ENCODE data around the gene FPR3.

DNA sequence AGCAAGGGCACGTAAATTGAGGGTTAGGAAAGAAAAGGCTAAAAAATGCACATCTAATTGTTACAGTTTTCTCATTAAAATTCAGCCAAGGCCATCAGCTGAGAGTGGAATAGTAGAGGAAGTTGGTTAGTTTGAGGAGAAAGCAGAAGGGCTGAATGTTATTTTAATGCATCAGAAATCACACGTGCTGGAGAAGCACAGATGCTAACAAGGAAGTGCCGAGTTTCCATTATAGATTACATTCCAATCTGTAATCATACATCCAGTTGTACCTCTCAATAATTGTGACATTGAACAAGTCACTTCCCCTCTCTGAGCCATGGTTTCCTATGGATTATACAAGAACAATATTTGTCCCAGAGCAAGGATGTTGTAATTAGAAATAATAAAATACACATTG, 25.1 kb downstream of the FPR3 start:
- TF ChIP-seq, protein P1, sequence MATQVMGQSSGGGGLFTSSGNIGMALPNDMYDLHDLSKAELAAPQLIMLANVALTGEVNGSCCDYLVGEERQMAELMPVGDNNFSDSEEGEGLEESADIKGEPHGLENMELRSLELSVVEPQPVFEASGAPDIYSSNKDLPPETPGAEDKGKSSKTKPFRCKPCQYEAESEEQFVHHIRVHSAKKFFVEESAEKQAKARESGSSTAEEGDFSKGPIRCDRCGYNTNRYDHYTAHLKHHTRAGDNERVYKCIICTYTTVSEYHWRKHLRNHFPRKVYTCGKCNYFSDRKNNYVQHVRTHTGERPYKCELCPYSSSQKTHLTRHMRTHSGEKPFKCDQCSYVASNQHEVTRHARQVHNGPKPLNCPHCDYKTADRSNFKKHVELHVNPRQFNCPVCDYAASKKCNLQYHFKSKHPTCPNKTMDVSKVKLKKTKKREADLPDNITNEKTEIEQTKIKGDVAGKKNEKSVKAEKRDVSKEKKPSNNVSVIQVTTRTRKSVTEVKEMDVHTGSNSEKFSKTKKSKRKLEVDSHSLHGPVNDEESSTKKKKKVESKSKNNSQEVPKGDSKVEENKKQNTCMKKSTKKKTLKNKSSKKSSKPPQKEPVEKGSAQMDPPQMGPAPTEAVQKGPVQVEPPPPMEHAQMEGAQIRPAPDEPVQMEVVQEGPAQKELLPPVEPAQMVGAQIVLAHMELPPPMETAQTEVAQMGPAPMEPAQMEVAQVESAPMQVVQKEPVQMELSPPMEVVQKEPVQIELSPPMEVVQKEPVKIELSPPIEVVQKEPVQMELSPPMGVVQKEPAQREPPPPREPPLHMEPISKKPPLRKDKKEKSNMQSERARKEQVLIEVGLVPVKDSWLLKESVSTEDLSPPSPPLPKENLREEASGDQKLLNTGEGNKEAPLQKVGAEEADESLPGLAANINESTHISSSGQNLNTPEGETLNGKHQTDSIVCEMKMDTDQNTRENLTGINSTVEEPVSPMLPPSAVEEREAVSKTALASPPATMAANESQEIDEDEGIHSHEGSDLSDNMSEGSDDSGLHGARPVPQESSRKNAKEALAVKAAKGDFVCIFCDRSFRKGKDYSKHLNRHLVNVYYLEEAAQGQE (IDR thresholded peaks at IDR 0.05) = no peak
- TF ChIP-seq CTCF (IDR thresholded peaks at IDR 0.05) (no peak), EHMT2 (IDR thresholded peaks at IDR 0.05; ENCODE audit: low read depth) (no peak), POLR2A (IDR thresholded peaks at IDR 0.05; ENCODE audit: low read length) (no peak), SREBF2 (IDR thresholded peaks at IDR 0.05) (no peak), EP300 (IDR thresholded peaks at IDR 0.05) (no peak), CBX2 (IDR thresholded peaks at IDR 0.05; ENCODE audit: borderline replicate concordance, low read depth) (no peak), RAD21 (conservative IDR thresholded peaks at IDR 0.05 in 1 of 2, IDR thresholded peaks at IDR 0.05 in 1 of 2) (no peak)
- TF ChIP-seq, protein P2, sequence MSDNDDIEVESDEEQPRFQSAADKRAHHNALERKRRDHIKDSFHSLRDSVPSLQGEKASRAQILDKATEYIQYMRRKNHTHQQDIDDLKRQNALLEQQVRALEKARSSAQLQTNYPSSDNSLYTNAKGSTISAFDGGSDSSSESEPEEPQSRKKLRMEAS (IDR thresholded peaks at IDR 0.05) = no peak

Measured in A549 (cell line).